ENCODE results near the gene GTF3A.
"Not testable (repeated sequence)": the region's sequence is repeated elsewhere in the genome, so short reads cannot be mapped to it uniquely, and the experiment has no call there.

The GTF3A gene

GRCh38 chr13:27396252-27396846 lies 28.1 kb upstream of the GTF3A start:
- no peak overlapping the region for H3K27ac ChIP-seq
- TF ChIP-seq CTCF (IDR thresholded peaks at IDR 0.05) = no peak

GRCh38 chr13:27398360-27398759 lies 26.1 kb upstream of the GTF3A start:
- no peak for DNase-seq (ENCODE audit: low spot score)
- TF ChIP-seq CTCF (IDR thresholded peaks at IDR 0.05) = no peak
- Histone ChIP-seq H3K4me3 (no peak overlapping the region), H3K27ac (no peak overlapping the region)

More at GRCh38 chr13:27396252-27396846, 28.1 kb upstream of the GTF3A start:
- no peak overlapping the region for H3K4me3 ChIP-seq
- no peak for DNase-seq (ENCODE audit: low spot score)

- not testable (repeated sequence) for H3K4me3 ChIP-seq; H3K27ac ChIP-seq; DNase-seq (ENCODE audit: low spot score)
Measured at GRCh38 chr13:27400405-27400804, 24.0 kb upstream of the GTF3A start.

GRCh38 chr13:27401210-27401609 lies 23.2 kb upstream of the GTF3A start:
- no peak for TF ChIP-seq CTCF (IDR thresholded peaks at IDR 0.05)
- H3K27ac ChIP-seq = no peak overlapping the region
- DNase-seq (ENCODE audit: low spot score) = no peak
- no peak overlapping the region for H3K4me3 ChIP-seq

- DNase-seq (ENCODE audit: low spot score) = no peak
- Histone ChIP-seq H3K4me3 (peak overlapping the region; percentile 30), H3K27ac (peak overlapping the region in 1 of 2 donors; percentile 73)
- TF ChIP-seq CTCF (IDR thresholded peaks at IDR 0.05) = no peak
Measured at GRCh38 chr13:27403203-27403678, 21.2 kb upstream of the GTF3A start.

- DNase-seq (ENCODE audit: low spot score) = no peak
- Histone ChIP-seq H3K4me3 (peak overlapping the region; percentile 30), H3K27ac (peak overlapping the region in 1 of 2 donors; percentile 73)
- no peak for TF ChIP-seq CTCF (IDR thresholded peaks at IDR 0.05)
Measured at GRCh38 chr13:27403727-27404385, 20.6 kb upstream of the GTF3A start.

GRCh38 chr13:27404680-27405079 lies 19.7 kb upstream of the GTF3A start:
- no peak for TF ChIP-seq CTCF (IDR thresholded peaks at IDR 0.05)
- DNase-seq (ENCODE audit: low spot score) = no peak
- Histone ChIP-seq H3K27ac (no peak overlapping the region), H3K4me3 (no peak overlapping the region)

All from coronary artery (tissue), 2 donors.